ENCODE measurements around the gene KCNIP3.
"Not testable (repeated sequence)": the region's sequence is repeated elsewhere in the genome, so short reads cannot be mapped to it uniquely, and the experiment has no call there.

KCNIP3 gene

GRCh38 chr2:95403204-95403721 is 106.1 kb downstream of the KCNIP3 start:
- H3K36me3 ChIP-seq (ENCODE audit: control insufficient read depth, insufficient read depth, low read length); H3K4me1 ChIP-seq (ENCODE audit: control insufficient read depth, insufficient read depth, low read length, poor library complexity, severe bottlenecking); H3K27ac ChIP-seq (ENCODE audit: low read depth, low read length, severe bottlenecking); H3K9me3 ChIP-seq (ENCODE audit: control insufficient read depth, low read length): not testable (repeated sequence)
- peak overlapping the region; percentile 89 for H3K4me3 ChIP-seq (ENCODE audit: extremely low read depth, insufficient read depth, low read length, poor library complexity, severe bottlenecking)
- WGBS, 2 experiments (ENCODE audit: insufficient coverage in 2 of 2), result 20% methylated on average over 2 of the region's 5 CpGs; no CpG with 5 or more reads in 1 of the 2 experiments

DNA sequence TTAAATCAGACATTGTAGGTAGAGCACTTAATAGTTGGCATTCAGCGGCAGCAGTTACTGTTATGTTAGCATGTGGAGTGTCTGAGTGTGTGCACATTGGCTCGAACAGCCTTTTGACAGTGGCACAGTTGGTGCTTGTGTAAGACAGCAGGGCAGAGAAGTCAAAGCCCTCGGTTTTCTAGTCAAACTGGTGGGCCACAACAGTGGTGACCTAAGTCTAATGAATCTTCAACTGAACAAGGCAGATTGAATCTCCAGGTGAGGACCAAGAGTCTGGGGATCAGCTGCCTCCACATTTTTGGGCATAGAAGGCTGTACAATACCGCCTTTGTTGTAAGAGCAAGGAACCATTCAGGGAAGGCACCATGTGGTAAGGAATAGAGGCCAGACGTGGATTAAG is 106.7 kb downstream of the KCNIP3 start:
- H3K27ac ChIP-seq (ENCODE audit: low read depth, low read length, severe bottlenecking); H3K4me1 ChIP-seq (ENCODE audit: control insufficient read depth, insufficient read depth, low read length, poor library complexity, severe bottlenecking); H3K9me3 ChIP-seq (ENCODE audit: control insufficient read depth, low read length): not testable (repeated sequence)
- 88 to 95% methylated on average over 4 of the region's 5 CpGs for WGBS, 2 experiments (ENCODE audit: insufficient coverage in 2 of 2)
- Histone ChIP-seq H3K36me3 (ENCODE audit: control insufficient read depth, insufficient read depth, low read length) (peaks cover 10% of the 10 kb centered on the region), H3K4me3 (ENCODE audit: extremely low read depth, insufficient read depth, low read length, poor library complexity, severe bottlenecking) (peak overlapping the region; percentile 89)

- WGBS, 2 experiments (ENCODE audit: insufficient coverage in 2 of 2), result 90 to 93% methylated on average over 2 of the region's 3 CpGs
- not testable (repeated sequence) for H3K9me3 ChIP-seq (ENCODE audit: control insufficient read depth, low read length); H3K27ac ChIP-seq (ENCODE audit: low read depth, low read length, severe bottlenecking)
Measured at GRCh38 chr2:95404676-95405075, 107.5 kb downstream of the KCNIP3 start.

DNA sequence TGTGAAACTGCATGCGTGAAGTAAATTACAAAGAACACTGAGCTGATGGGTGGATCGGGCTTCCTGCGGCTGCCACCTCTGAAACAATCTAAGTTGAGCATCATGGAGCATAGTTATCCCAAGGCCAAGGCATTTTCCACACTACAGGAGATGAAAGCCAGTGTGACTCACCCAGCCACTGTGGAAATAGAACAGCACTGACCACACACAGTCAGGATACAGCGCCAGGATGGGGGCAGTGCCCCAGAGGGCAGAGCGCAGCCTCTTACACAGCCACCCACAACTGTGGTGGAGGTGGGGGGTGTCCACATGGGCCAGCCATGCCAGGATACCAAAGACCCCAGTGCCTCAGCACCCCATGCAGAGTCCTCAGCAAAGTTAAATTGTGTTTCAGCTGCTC is 114.1 kb downstream of the KCNIP3 start:
- 94 to 100% methylated on average over 2 of the region's 5 CpGs for WGBS, 2 experiments (ENCODE audit: insufficient coverage in 2 of 2)
- H3K4me1 ChIP-seq (ENCODE audit: control insufficient read depth, insufficient read depth, low read length, poor library complexity, severe bottlenecking); H3K27ac ChIP-seq (ENCODE audit: low read depth, low read length, severe bottlenecking); H3K4me3 ChIP-seq (ENCODE audit: extremely low read depth, insufficient read depth, low read length, poor library complexity, severe bottlenecking); H3K9me3 ChIP-seq (ENCODE audit: control insufficient read depth, low read length): not testable (repeated sequence)
- H3K36me3 ChIP-seq (ENCODE audit: control insufficient read depth, insufficient read depth, low read length), result peaks cover 15% of the 10 kb centered on the region

More at GRCh38 chr2:95404676-95405075, 107.5 kb downstream of the KCNIP3 start:
- not testable (repeated sequence) for H3K4me1 ChIP-seq (ENCODE audit: control insufficient read depth, insufficient read depth, low read length, poor library complexity, severe bottlenecking); H3K4me3 ChIP-seq (ENCODE audit: extremely low read depth, insufficient read depth, low read length, poor library complexity, severe bottlenecking)
- peaks cover 11% of the 10 kb centered on the region for H3K36me3 ChIP-seq (ENCODE audit: control insufficient read depth, insufficient read depth, low read length)

- not testable (repeated sequence) for H3K27ac ChIP-seq (ENCODE audit: low read depth, low read length, severe bottlenecking); H3K4me1 ChIP-seq (ENCODE audit: control insufficient read depth, insufficient read depth, low read length, poor library complexity, severe bottlenecking); H3K9me3 ChIP-seq (ENCODE audit: control insufficient read depth, low read length); H3K36me3 ChIP-seq (ENCODE audit: control insufficient read depth, insufficient read depth, low read length); H3K4me3 ChIP-seq (ENCODE audit: extremely low read depth, insufficient read depth, low read length, poor library complexity, severe bottlenecking)
- WGBS, 2 experiments (ENCODE audit: insufficient coverage in 2 of 2), result 21 to 25% methylated on average over 2 of the region's 9 CpGs
Measured at GRCh38 chr2:95414015-95414594, 117.0 kb downstream of the KCNIP3 start.

DNA sequence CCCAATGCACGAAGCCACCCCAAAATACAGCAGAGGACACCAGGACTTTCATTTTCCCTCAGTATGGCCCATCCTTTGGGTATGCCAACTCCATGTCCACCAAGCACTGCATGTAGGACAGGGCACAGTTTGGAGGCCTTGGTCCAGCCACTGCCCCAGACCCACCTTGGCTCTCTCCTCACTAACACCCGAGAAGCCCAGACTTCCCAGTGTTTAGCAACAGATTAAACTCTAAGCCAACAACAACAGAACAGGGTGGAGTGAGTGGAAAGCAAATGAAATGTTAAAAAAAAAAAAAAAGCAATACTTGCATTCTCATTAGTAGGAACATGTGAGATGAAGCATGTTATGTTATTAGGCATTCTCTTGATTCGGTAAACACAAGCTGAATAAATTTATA is 118.0 kb downstream of the KCNIP3 start:
- not testable (repeated sequence) for H3K4me3 ChIP-seq (ENCODE audit: extremely low read depth, insufficient read depth, low read length, poor library complexity, severe bottlenecking); H3K9me3 ChIP-seq (ENCODE audit: control insufficient read depth, low read length); H3K4me1 ChIP-seq (ENCODE audit: control insufficient read depth, insufficient read depth, low read length, poor library complexity, severe bottlenecking); H3K36me3 ChIP-seq (ENCODE audit: control insufficient read depth, insufficient read depth, low read length); H3K27ac ChIP-seq (ENCODE audit: low read depth, low read length, severe bottlenecking)
- WGBS, 2 experiments (ENCODE audit: insufficient coverage in 2 of 2), result 83% methylated on average over 1 of the region's 3 CpGs; no CpG with 5 or more reads in 1 of the 2 experiments

DNA sequence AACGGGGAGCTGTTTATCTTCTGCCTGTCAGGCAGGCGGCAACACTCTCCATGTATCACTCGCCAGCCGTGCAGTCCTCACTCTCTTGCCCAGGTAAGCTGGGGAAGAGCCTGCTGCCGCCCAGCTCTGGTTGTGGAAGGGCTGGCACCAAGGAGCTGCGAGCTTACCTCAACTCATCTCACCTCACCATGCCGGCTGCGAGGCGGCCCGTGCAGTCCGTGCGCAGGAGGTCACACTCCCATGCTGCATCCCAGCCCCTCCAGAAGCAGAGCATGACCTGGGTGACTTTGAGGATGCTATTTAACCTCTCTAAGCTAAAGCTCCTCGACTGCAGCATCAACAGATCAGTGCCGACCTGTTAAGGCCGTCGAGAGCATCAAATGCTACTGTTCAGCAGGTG is 118.4 kb downstream of the KCNIP3 start:
- H3K4me1 ChIP-seq (ENCODE audit: control insufficient read depth, insufficient read depth, low read length, poor library complexity, severe bottlenecking); H3K36me3 ChIP-seq (ENCODE audit: control insufficient read depth, insufficient read depth, low read length); H3K9me3 ChIP-seq (ENCODE audit: control insufficient read depth, low read length); H3K27ac ChIP-seq (ENCODE audit: low read depth, low read length, severe bottlenecking); H3K4me3 ChIP-seq (ENCODE audit: extremely low read depth, insufficient read depth, low read length, poor library complexity, severe bottlenecking): not testable (repeated sequence)
- 94% methylated on average over 11 to 12 of the region's 16 CpGs for WGBS, 2 experiments (ENCODE audit: insufficient coverage in 2 of 2)

GRCh38 chr2:95427196-95427867 is 130.2 kb downstream of the KCNIP3 start:
- no CpG with 5 or more reads among the region's 30 CpGs for WGBS, 2 experiments (ENCODE audit: insufficient coverage in 2 of 2)
- H3K4me1 ChIP-seq (ENCODE audit: control insufficient read depth, insufficient read depth, low read length, poor library complexity, severe bottlenecking); H3K9me3 ChIP-seq (ENCODE audit: control insufficient read depth, low read length); H3K27ac ChIP-seq (ENCODE audit: low read depth, low read length, severe bottlenecking); H3K36me3 ChIP-seq (ENCODE audit: control insufficient read depth, insufficient read depth, low read length); H3K4me3 ChIP-seq (ENCODE audit: extremely low read depth, insufficient read depth, low read length, poor library complexity, severe bottlenecking): not testable (repeated sequence)

DNA sequence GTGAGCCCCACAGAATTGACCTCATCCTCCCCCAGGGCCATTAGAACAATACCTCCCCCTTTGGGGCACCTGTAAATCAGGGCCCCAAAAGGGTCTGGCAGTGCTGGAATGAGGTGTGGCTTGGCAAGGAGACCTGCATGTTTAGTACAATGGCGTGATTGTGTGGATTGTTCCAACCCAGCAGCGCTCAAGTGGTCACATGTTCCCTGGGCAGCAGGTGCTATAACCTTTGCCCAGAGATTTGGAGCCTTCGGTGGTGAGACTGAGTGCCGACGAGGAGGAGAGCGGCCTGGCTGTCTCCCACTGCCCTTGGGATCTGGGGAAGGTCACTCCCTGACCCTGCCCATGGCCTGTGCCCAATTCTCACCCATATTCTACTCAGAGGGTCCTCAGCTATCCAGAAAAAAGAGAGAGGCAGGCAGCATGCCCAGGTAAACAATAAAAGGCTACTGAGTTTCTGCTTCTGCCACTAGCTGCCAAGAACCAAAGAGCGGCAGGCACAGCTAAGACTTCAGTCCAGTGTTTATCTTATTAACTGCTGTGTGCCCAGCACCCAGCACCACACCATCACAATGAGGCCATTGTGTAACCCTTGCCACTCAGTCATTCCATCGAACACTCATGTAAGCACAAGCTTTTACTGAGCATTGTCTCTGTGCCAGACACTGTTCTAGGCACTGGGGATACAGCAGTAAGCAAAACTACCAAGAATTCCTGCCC is 132.8 kb downstream of the KCNIP3 start:
- H3K4me1 ChIP-seq (ENCODE audit: control insufficient read depth, insufficient read depth, low read length, poor library complexity, severe bottlenecking); H3K27ac ChIP-seq (ENCODE audit: low read depth, low read length, severe bottlenecking); H3K4me3 ChIP-seq (ENCODE audit: extremely low read depth, insufficient read depth, low read length, poor library complexity, severe bottlenecking); H3K36me3 ChIP-seq (ENCODE audit: control insufficient read depth, insufficient read depth, low read length); H3K9me3 ChIP-seq (ENCODE audit: control insufficient read depth, low read length): not testable (repeated sequence)
- WGBS, 2 experiments (ENCODE audit: insufficient coverage in 2 of 2), result no CpG with 5 or more reads among the region's 8 CpGs

DNA sequence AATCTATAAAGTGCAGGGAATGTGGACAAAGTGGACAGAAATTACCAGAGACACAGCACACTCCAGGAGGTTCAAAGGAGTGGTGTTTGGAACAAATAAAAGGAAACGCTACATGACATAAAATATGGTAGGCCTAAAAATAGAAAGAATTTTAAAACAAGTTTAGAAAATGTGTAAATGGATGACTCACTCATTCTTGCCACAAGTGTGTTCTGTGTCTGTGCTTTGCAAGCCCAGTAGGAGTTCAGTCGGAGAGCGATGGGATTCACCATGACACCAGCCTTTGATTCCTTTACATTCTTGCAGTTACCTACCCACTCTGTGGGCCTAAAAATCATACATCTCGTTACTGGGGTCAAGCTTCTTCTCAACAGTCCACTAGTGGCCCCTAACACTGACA is 136.2 kb downstream of the KCNIP3 start:
- not testable (repeated sequence) for H3K36me3 ChIP-seq (ENCODE audit: control insufficient read depth, insufficient read depth, low read length); H3K9me3 ChIP-seq (ENCODE audit: control insufficient read depth, low read length); H3K27ac ChIP-seq (ENCODE audit: low read depth, low read length, severe bottlenecking); H3K4me3 ChIP-seq (ENCODE audit: extremely low read depth, insufficient read depth, low read length, poor library complexity, severe bottlenecking); H3K4me1 ChIP-seq (ENCODE audit: control insufficient read depth, insufficient read depth, low read length, poor library complexity, severe bottlenecking)
- no CpG with 5 or more reads among the region's 4 CpGs for WGBS, 2 experiments (ENCODE audit: insufficient coverage in 2 of 2)

GRCh38 chr2:95433973-95434372 is 136.8 kb downstream of the KCNIP3 start:
- not testable (repeated sequence) for H3K4me3 ChIP-seq (ENCODE audit: extremely low read depth, insufficient read depth, low read length, poor library complexity, severe bottlenecking); H3K36me3 ChIP-seq (ENCODE audit: control insufficient read depth, insufficient read depth, low read length); H3K27ac ChIP-seq (ENCODE audit: low read depth, low read length, severe bottlenecking); H3K4me1 ChIP-seq (ENCODE audit: control insufficient read depth, insufficient read depth, low read length, poor library complexity, severe bottlenecking); H3K9me3 ChIP-seq (ENCODE audit: control insufficient read depth, low read length)
- WGBS, 2 experiments (ENCODE audit: insufficient coverage in 2 of 2), result no CpG with 5 or more reads among the region's 2 CpGs

Measured in mesodermal cell (in vitro differentiated cells).